NT2/D1 (cell line): ENCODE results near the gene PTPRT.

ENCODE experiments used
- DNase-seq: peaks from one replicate; pipeline ENCODE4 v3.0.0-alpha.2; 2011; ENCODE audit warnings: low read depth, low spot score
- H3K27me3 ChIP-seq: 2 replicates; pipeline ENCODE4 v1.6.0; 2011; ENCODE audit warnings: mild to moderate bottlenecking; ENCODE audit not compliant: insufficient read length, insufficient read depth
- H3K36me3 ChIP-seq: 2 replicates; pipeline ENCODE4 v1.6.1; 2011; ENCODE audit warnings: mild to moderate bottlenecking, low read length, mixed read lengths; ENCODE audit not compliant: insufficient read depth, insufficient read length
- H3K4me1 ChIP-seq: 2 replicates; pipeline ENCODE4 v1.5.1; 2011; ENCODE audit not compliant: insufficient read depth, insufficient read length
- H3K4me3 ChIP-seq: 2 replicates; pipeline ENCODE4 v1.5.1; 2011; ENCODE audit warnings: low read depth; ENCODE audit not compliant: insufficient read length
- H3K9ac ChIP-seq: 2 replicates; pipeline ENCODE4 v1.6.0; 2011; ENCODE audit warnings: low read depth; ENCODE audit not compliant: insufficient read length
- H3K9me3 ChIP-seq: 2 replicates; pipeline ENCODE4 v1.5.1; 2011; ENCODE audit warnings: mild to moderate bottlenecking, low read length; ENCODE audit not compliant: insufficient read depth
- SUZ12 ChIP-seq: IDR thresholded peaks from 2 replicates; pipeline ENCODE4 v1.6.1; 2011; ENCODE audit not compliant: insufficient read length, insufficient read depth; ENCODE audit errors: extremely low read depth
- YY1 ChIP-seq: IDR thresholded peaks from 2 replicates; pipeline ENCODE4 v1.6.1; 2011; ENCODE audit not compliant: insufficient read length, insufficient read depth
- ZNF274 ChIP-seq: IDR thresholded peaks from 2 replicates; pipeline ENCODE4 v1.6.1; 2011; ENCODE audit warnings: mild to moderate bottlenecking, low read depth, low read length

The PTPRT gene

DNA sequence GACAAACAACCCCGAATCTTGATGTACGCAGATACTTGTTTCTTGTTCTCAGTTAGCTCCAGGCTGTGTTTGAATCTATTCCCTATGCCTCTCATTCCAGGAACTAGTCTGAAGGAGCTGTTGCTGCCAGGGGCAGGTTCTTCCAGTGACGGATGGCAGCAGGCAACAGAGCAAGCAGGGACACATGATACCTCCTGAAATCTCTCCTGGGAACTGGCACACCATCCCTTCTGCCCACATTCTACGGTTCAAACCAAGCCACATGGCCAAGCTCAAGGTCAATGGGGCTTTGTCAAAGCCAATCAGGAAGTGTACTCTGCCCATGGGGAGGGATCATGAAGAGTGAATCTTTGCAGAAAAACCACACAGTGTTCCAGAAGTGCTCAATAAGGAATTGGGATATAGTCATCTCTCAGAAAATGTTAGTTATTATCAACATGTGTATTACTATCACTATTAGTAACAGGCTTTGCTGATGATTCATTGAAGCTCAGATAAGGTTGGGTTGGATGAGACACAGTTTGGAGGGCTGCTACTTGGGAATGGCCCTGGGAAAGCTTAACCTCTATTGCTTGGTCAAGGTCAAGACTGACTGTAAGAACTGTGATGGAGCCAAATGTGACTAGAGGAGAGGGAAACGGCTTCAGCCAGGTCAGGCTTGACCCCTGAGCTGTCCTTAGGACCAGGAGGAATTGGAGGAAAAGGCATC is 454.9 kb downstream of the PTPRT start:
- Histone ChIP-seq H3K4me3 (no peak overlapping the region), H3K27me3 (no peaks in the 10 kb centered on the region), H3K9me3 (no peaks in the 10 kb centered on the region), H3K4me1 (no peaks in the 10 kb centered on the region), H3K9ac (no peak overlapping the region), H3K36me3 (no peaks in the 10 kb centered on the region)
- TF ChIP-seq SUZ12 (no peak), YY1 (no peak), ZNF274 (no peak)
- no peak for DNase-seq

DNA sequence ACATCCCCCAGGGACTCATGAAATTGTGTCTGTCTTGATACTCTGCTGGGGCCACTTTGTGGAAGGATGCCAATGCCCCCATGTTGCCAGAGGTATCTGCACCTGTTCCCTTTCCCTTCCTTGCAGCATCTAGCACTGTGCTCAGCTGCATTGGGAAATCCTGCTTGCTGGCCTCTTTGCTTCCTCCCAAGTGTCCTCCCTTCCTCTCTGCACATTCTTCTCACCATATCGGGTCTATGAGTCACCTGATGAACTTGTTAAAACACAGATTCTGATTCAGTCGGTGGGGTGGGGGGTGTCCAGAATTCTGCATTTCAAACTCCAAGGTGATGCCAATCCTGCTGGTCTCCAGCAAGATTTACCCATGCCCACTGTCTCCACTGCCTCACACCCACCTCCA is 467.8 kb downstream of the PTPRT start:
- Histone ChIP-seq H3K27me3 (no peaks in the 10 kb centered on the region), H3K36me3 (no peaks in the 10 kb centered on the region), H3K9ac (no peak overlapping the region), H3K4me3 (no peak overlapping the region), H3K9me3 (no peaks in the 10 kb centered on the region), H3K4me1 (no peaks in the 10 kb centered on the region)
- TF ChIP-seq SUZ12 (no peak), ZNF274 (no peak), YY1 (no peak)
- no peak for DNase-seq

DNA sequence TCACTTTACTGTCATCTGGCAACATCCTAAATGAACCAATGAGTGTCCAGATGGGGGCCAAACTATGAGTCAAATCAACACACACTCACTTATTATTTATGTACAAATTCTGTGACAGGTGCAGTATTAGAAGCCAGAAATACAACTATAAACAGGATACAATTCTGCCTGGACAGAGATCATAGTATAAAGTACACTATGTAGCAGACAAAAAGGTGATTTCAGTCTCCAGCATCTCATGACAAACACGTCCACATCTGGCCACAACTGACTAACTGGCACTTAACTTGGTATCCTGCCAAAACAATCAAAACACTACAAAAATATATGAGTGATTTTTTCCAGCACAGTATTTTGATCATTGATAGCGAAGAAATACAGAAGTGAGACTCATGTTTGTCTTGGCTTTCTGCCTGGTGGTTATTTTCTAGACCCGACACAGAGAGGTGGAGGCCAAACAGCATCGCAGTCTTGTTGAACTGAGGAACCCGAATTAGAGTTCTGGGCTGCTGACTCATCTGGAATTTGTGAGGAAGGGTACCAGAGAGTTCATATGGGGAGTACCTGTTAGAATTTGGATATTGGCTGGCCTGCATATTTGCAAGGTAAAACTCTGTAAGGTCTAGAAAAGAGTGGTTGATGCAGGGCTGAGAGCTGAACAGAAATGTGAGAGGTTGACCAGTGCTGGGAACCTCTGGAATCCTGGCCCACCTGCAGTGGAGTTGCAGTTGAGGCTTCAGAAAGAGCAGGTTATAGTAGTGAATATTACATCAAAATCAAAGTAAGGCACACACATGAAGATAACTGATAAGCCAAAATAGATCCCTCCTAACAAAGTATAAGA is 475.2 kb downstream of the PTPRT start:
- H3K4me1 ChIP-seq, result no peaks in the 10 kb centered on the region
- no peaks in the 10 kb centered on the region for H3K27me3 ChIP-seq
- DNase-seq, result no peak
- peaks cover 26% of the 10 kb centered on the region; the same call in 1 of the 2 replicates for H3K9me3 ChIP-seq
- no peaks in the 10 kb centered on the region for H3K36me3 ChIP-seq
- TF ChIP-seq ZNF274 (no peak), SUZ12 (no peak), YY1 (no peak)
- no peak overlapping the region for H3K4me3 ChIP-seq
- H3K9ac ChIP-seq, result no peak overlapping the region

DNA sequence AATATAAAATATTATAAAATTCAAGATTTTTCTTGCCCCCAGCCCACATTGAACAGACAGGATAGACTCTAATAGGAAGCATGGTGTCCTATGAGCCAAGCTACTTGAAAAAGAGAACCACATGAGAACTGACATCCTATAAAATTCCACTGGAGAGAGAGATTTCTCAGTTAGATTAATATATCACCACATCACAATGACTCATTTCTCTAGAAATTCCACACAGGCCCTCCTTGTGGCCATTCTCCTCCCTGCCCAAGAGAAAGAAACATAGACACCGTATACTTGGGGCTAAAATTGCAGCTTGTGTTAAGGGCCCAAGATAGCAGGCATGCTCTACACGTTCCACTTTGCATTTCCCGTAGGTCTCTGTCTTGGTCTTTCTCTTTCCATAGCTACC is 481.4 kb downstream of the PTPRT start:
- Histone ChIP-seq H3K4me3 (no peak overlapping the region), H3K36me3 (no peaks in the 10 kb centered on the region), H3K27me3 (no peaks in the 10 kb centered on the region), H3K4me1 (no peaks in the 10 kb centered on the region), H3K9ac (no peak overlapping the region), H3K9me3 (peaks cover 33% of the 10 kb centered on the region; the same call in 1 of the 2 replicates)
- TF ChIP-seq ZNF274 (no peak), SUZ12 (no peak), YY1 (no peak)
- no peak for DNase-seq

DNA sequence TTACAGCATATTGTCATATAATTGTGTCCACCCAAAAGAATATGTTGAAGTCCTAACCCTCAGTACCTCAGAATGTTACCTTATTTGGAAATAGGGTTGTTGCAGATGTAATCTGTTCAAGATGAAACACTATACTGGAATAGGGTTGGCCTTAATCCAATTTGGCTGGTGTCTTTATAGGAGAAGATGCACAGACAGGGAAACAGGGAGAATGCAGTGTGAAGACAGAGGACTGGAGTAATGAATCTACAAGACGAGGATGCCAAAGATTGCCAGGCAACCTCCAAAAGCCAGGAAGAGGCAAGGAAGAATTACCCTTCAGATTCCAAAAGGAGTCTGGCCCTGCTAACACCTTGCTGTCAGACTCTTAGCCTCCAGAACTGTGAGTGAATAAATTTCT is 482.9 kb downstream of the PTPRT start:
- Histone ChIP-seq H3K9ac (no peak overlapping the region), H3K27me3 (no peaks in the 10 kb centered on the region), H3K4me3 (no peak overlapping the region), H3K36me3 (no peaks in the 10 kb centered on the region), H3K9me3 (peaks cover 29% of the 10 kb centered on the region; the same call in 1 of the 2 replicates), H3K4me1 (no peaks in the 10 kb centered on the region)
- TF ChIP-seq YY1 (no peak), ZNF274 (no peak), SUZ12 (no peak)
- DNase-seq, result no peak

DNA sequence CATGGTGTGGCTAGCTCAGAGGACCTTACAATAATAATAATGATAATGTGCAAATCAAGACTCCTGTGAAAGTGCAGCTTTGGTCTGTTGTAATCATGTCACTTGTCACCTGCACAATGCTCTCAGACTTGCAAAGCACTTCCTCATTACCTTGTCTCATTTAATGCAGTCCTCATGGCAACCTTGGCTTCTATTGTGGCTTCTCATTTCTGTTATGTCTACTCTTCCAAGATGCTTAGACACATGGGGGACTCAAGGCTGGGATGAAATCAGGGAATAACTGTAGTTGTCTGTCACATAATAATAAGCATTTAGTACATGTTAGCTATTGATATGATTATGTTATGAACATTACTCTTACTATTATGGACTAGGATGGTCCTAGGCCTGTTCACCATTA is 484.2 kb downstream of the PTPRT start:
- no peak overlapping the region for H3K9ac ChIP-seq
- no peaks in the 10 kb centered on the region for H3K27me3 ChIP-seq
- H3K9me3 ChIP-seq, result peaks cover 17% of the 10 kb centered on the region; the same call in 1 of the 2 replicates
- H3K4me1 ChIP-seq, result no peaks in the 10 kb centered on the region
- H3K36me3 ChIP-seq, result no peaks in the 10 kb centered on the region
- no peak overlapping the region for H3K4me3 ChIP-seq
- TF ChIP-seq SUZ12 (no peak), YY1 (no peak), ZNF274 (no peak)
- no peak for DNase-seq

DNA sequence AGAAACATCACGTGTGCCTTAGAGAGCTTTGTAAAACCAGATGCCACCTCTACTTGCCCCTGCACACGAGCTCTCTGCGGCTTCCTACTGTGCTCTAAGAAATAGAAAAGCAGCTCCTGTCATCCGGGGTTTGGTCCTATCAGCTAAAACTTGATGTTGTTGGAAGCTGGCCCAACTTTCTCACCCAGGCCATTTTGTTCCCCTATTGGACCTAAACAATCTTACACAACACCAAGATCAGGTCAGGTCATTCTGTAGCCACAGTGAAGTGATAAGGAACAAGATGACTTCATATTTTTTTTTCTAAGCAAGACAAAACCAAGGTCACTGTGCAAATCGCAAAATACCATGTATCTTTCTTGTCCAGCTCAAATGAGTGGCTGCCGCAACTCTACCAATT is 486.0 kb downstream of the PTPRT start:
- no peak for DNase-seq
- Histone ChIP-seq H3K36me3 (no peaks in the 10 kb centered on the region), H3K4me3 (no peak overlapping the region), H3K9me3 (no peaks in the 10 kb centered on the region), H3K4me1 (no peaks in the 10 kb centered on the region), H3K9ac (no peak overlapping the region), H3K27me3 (no peaks in the 10 kb centered on the region)
- TF ChIP-seq ZNF274, result no peak
- TF ChIP-seq YY1, result no peak
